ENCODE measurements around the gene ASTN1.

ASTN1 gene

DNA sequence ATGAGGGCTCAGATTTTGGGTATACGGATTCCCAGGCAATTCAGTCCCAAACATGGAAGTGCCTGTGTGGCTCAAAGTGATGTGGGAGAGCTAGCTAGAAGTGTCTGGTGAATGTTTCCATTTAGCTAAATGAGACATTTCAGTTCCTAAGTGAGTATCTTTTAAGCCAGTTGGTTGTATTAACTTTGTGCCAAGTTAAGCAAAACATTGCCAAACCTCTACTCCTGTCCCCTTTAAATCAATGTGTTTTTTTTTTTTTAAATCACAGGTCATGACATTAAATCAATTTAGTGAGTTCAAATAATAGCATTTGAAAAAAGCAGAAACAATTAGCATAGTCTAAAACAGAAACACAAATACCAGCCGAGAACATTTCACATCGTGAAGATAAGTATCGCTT, 230.1 kb downstream of the ASTN1 start:
- no peak overlapping the region for H3K4me3 ChIP-seq (ENCODE audit: low read depth, low read length)

- no peak overlapping the region for H3K4me3 ChIP-seq (ENCODE audit: low read depth, low read length)
Observed at GRCh38 chr1:176932114-176933104, 232.1 kb downstream of the ASTN1 start.

DNA sequence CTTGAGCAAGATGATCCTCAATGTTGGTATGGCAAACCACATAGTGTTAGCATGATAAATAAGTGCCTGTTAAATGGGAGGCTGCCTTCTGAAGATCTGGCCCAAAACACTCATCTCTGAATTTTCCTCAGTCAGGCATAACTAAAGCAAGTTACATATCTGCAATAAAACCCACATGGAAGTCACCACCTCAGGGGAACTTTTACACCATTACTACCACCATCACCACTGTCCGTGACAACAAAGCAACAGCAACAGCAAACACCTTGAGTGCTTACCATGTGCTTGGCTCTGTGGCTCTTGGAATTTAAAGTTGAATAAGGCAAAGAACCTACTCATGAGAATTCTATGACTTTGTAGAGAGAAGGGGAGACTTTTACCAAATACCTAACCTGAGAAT, 233.0 kb downstream of the ASTN1 start:
- no peak overlapping the region for H3K4me3 ChIP-seq (ENCODE audit: low read depth, low read length)

DNA sequence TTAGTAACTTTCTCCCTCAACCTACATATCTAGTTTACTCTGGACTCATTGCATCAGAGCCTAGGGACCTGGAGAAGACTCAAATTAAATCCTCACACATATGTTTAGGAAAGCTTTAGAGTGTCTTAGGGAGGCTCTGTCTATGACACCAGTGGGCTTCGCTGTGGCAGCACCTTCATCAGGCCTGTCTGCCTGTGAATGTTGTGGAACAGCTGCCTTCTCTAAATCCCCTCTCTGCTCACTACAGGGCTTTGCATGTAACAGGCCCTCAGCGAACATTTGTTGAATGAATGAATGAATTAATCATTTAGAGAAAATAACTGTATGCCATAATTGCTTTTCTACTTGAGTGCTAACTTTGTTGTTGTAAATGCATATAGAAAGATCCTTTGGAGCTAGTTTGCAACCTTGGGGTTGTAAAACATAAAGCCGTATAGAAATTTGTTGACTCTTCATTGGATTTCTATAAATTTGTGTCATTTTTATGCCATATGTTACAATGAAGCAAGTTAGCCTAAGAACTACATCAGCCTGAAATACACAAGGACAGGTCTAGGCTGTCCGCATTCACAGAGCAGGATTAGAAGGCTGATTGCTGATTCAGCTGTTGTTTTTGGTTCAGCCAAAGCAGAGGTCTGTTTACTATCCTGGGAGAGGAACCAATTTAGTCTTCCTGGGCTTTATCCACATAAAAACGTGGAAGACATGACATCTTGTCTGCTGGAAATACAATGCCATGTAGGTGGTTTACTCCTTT, 238.0 kb downstream of the ASTN1 start:
- no peak overlapping the region for H3K4me3 ChIP-seq (ENCODE audit: low read depth, low read length)

GRCh38 chr1:176925223-176925622, 239.3 kb downstream of the ASTN1 start:
- H3K4me3 ChIP-seq (ENCODE audit: low read depth, low read length) = no peak overlapping the region

- H3K4me3 ChIP-seq (ENCODE audit: low read depth, low read length) = no peak overlapping the region
Observed at GRCh38 chr1:176923283-176923682, 241.2 kb downstream of the ASTN1 start.

DNA sequence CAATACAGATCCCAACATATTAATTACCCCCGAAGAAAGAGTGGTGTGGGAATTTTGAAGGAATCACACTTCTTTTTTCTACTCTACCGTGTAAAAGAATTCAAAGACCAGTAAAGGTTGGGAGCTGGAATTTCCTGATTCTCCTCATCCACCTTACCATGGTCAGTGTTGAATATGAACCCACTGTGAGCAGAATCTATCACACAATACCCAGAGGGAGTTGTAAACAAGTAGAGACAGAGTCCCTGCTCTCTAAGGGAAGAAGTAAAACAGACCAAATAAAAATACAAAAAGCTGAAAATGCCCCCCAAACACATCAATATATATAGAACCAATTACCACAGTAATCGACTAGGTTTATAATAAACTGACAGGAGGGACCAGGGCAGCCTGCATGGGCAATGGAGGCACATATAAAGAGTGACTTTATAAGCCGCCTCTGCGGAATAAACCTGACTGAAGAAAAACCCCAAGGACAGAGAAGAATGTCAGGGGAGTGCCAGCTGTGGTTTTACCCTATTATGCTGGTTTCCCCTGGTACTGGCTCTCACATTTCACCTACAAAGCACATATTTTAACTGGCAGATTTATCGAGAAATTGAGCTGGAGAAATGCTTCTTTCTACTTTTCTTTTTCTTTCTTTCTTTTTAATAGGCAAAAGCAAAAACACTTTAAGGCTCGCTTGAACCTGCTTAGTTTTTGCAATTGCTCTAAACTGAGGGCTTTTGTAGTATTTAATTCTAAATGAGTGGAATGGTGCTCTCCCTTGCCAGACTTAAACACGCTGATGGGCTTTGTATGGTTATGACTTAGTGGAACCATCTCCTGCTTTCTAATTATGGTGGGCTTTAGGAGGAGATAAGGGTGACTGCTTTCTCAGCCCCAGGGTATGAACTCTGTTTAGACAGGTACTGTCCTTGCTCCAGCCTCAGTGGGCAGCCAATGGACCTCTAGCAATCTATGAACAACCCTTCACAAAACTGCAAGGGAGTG, 244.8 kb downstream of the ASTN1 start:
- H3K4me3 ChIP-seq (ENCODE audit: low read depth, low read length) = no peak overlapping the region

- no peak overlapping the region for H3K4me3 ChIP-seq (ENCODE audit: low read depth, low read length)
Observed at GRCh38 chr1:176905648-176906047, 258.9 kb downstream of the ASTN1 start.

- no peak overlapping the region for H3K4me3 ChIP-seq (ENCODE audit: low read depth, low read length)
Observed at GRCh38 chr1:176904057-176904751, 260.3 kb downstream of the ASTN1 start.

DNA sequence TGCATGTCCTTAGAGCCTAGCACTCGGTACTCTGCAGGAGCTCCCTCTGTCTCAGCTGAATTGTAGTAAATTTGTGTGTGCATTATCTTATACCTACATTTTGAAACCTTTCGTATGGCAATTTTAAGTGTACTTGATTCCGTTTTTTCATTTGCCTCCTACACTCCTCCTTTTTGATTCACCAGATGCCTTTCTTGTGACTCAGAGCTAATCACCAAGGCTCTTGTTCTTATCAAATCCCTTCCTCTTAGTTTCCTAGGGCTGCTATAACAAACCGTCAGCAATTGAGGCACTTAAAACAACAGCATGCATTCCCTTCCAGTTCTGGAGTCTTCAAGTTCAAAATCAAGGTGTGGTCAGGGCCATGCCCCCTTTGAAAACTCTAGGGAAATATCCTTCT, 261.0 kb downstream of the ASTN1 start:
- no peak overlapping the region for H3K4me3 ChIP-seq (ENCODE audit: low read depth, low read length)

- no peak overlapping the region for H3K4me3 ChIP-seq (ENCODE audit: low read depth, low read length)
Observed at GRCh38 chr1:176899321-176899720, 265.2 kb downstream of the ASTN1 start.

DNA sequence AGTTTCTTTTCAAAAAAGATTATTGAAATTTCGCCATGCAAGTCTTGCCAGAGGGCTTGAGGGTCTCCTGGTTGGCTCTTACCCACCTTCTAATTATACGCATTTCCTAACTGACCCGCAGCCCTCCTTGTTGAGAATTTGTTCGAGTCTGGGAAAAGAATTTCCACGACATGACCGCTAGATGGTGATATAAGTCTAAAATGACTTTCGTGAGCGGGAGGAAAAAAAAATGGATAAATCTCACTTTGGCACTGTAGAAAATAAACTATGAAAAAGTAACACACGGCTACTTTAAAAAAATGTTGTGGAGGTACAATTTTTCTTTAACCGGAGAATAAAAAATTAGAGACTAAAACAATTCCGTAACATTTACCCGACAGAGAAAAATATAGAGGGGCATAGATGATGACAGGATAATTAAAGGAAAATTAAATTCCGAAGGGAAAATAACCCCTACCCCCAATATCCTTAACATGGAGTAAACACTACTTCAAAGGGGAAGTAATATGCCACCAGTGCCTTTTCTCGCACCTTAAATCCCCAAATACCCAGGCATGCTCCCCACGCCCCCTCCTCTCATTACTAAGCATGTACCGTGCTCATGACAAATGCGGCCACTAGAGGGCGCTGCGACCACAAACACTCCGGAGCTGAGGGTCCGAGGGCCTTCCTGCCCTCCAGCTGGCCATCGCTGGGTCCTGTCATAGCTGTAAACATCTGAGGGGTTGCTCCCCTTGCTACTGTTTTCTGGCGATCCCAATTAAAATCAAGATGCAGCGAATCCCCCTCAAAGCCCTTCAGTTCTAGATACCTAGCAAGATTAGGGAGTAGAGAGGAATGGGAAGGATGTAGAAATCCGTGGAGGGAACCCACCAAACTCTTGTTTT, 266.9 kb downstream of the ASTN1 start:
- peak overlapping the region; percentile 35 for H3K4me3 ChIP-seq (ENCODE audit: low read depth, low read length)

DNA sequence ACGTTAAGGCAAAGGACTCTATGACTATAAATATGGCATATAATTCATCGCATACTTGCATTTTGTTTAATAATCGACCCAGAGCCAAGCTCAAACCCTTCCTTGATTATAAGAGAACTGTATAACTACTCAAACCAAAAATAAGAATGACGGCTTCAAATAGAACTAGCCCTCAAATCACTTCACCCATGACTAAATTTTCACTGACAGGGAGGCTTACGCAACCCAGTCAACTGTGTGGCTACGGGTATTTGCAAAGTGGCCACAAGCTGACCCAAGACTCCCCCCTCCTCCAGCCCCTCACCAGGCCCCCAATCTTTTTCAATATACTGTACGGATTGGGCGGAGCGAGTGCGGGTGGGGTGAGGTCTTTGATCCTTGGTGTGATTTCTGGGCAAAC, 268.3 kb downstream of the ASTN1 start:
- H3K4me3 ChIP-seq (ENCODE audit: low read depth, low read length) = no peak overlapping the region

- H3K4me3 ChIP-seq (ENCODE audit: low read depth, low read length) = no peak overlapping the region
Observed at GRCh38 chr1:176894450-176894849, 270.1 kb downstream of the ASTN1 start.

DNA sequence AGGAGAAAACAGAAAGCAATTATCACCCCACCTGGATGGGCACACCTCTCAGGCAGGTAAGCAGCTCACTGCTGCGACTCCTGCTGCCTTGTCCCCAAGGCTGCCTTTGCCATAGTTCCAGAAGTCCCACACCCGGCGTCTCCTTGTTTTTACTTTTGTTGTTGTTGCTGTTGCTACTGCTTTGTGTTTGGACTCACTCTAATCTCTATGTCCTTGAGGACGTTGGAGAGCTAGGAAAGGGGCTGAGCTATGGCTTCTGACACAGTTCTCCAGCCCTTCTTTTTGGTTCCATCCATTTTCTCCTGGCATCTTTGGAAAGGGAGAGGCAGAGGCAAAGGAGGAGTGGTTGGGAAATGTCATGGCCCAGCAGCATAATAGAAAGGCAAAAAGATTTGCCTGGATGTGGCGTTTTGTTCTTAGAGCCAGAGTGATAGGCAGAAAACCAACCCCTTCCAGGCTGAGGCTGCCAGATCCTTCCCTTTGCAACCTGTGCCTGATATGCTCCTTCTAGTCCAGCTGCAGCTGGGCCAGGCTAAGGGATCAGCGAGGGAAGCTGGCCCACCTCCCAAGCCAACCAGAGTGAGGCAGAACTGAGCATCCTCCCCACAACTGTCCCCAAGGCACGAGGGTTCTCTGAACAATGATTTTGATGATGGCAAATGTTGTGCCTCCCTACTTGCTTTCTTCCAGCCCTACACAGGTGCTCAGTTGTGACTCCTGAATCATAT, 270.7 kb downstream of the ASTN1 start:
- no peak overlapping the region for H3K4me3 ChIP-seq (ENCODE audit: low read depth, low read length)

DNA sequence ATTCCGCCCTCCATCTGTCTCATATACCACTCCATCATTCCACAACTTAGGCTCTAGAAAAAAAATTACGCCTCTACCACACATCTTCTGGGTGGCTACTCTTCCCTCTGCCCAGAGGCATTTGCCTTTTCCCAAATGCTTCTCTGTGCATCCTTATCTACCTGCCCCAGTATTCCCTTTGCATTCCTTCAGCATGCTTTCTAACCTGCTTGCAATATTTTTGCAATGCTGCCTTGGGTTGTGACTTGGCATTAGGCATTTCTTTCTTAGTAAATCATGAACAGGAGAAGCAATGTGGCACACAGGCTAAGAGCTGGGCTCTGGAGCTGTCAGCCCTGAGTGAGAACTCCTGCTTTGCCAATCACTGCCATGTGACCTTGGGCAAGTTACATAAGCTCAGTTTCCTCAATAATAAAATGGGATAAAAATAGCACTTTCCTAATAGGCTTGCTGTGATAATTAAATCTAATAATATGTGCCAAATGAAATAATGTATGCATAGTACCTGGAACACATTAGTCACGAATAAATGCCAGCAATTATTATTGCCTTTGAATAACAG, 276.0 kb downstream of the ASTN1 start:
- no peak overlapping the region for H3K4me3 ChIP-seq (ENCODE audit: low read depth, low read length)

DNA sequence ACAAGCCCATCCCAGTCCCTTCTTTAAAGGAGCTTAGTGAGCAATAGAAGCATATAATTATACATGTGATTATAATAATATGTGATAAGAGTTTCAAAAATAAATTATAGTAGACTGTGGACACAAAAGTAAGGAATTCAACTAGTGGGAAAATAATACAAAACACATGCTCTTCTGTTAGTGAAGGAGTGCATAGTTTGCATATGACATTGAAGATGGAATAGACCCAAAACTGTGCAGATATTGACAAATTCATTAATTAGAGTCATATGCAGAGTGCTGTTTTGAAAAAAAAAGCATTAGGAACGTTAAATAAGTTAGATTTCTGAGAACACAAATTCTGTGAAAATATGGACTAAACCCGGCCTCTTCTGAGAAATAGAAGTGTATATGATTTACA, 278.8 kb downstream of the ASTN1 start:
- no peak overlapping the region for H3K4me3 ChIP-seq (ENCODE audit: low read depth, low read length)

- no peak overlapping the region for H3K4me3 ChIP-seq (ENCODE audit: low read depth, low read length)
Observed at GRCh38 chr1:176885341-176885740, 279.2 kb downstream of the ASTN1 start.
